ENCODE data around the gene C1orf210. TPM values are rescaled to one million over a fixed set of nuclear protein-coding genes. Genes with fewer than 3 reads are reported as not detected.

C1orf210 gene
- total RNA-seq, 1 donor from 2014 or later = 6.6 TPM

DNA sequence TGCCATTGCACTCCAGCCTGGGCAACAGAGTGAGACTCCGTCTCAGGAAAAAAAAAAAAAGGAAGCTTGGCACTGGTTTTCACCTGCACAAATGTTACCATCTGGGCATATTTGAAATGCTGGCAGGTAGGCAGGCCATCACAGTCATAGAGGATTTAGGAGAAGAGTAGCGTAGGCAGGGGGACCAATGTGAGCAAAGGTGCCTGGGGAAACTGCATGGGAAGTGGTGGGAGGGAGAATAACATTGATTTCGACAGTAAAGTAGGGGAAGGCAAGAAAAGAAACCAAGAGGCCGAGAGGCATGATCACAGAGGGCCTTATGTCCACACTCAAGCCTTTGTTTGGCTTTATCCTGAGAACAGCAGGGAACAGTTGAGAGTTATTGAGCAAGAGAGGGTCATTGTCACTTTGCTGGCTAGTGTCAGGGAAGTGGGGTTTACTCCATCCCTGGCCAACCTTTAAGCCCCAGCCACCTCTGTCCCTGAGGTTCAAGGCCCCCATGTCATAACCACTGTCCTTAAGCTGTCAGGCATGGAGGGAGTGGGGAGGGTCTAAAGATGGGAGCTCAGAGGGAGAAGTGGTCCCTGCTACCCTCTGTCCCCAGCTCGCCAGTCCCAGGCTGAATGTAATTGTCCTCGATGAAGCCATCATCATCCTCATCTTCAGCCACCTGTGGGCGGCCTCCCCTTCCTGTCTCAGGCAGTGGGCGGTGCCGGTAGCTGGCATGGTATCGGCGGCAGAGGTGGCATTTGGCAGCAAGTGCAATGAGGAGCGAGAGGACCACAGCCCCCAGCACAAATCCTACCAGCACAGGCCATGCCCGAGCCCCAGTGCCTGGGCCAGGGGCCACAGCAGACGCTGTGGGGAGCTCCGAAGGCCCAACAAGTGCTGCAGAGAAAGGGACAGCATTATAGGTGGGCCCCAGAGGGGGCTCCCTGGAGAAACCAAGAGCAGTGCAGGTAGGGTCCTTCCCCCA, 2.9 kb downstream of the C1orf210 start:
- TF ChIP-seq, protein P1, sequence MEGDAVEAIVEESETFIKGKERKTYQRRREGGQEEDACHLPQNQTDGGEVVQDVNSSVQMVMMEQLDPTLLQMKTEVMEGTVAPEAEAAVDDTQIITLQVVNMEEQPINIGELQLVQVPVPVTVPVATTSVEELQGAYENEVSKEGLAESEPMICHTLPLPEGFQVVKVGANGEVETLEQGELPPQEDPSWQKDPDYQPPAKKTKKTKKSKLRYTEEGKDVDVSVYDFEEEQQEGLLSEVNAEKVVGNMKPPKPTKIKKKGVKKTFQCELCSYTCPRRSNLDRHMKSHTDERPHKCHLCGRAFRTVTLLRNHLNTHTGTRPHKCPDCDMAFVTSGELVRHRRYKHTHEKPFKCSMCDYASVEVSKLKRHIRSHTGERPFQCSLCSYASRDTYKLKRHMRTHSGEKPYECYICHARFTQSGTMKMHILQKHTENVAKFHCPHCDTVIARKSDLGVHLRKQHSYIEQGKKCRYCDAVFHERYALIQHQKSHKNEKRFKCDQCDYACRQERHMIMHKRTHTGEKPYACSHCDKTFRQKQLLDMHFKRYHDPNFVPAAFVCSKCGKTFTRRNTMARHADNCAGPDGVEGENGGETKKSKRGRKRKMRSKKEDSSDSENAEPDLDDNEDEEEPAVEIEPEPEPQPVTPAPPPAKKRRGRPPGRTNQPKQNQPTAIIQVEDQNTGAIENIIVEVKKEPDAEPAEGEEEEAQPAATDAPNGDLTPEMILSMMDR (IDR thresholded peaks at IDR 0.05; ENCODE audit: insufficient read depth, low read length, poor library complexity, severe bottlenecking) = no peak
- no peak for DNase-seq (ENCODE audit: low read depth)
- H3K27me3 ChIP-seq (ENCODE audit: control insufficient read depth, insufficient read depth, low read length) = peaks cover 2% of the 10 kb centered on the region
- no peaks in the 10 kb centered on the region for H3K36me3 ChIP-seq (ENCODE audit: control insufficient read depth, insufficient read depth, low read length)
- H3K4me3 ChIP-seq (ENCODE audit: low read depth, low read length) = no peak overlapping the region

DNA sequence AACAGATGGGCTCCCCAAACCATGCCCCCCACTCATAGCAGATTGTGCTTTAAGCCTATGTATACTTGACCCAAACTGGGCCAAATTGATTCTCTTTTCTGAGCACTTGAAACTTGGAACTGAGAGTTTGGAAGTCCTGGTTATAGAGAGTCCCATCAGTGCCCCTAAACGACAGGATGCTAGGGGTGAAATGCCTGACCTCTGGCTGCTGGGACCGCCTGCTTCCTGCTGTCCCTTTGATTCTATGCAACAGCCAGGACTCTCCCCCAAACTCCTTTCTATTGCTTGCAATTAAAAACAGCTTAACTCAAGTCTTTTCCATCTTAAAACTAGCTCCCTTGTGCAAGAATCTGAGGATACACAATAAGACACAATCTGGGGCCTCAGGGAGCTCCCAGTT, 4.7 kb downstream of the C1orf210 start:
- H3K27me3 ChIP-seq (ENCODE audit: control insufficient read depth, insufficient read depth, low read length) = peaks cover 2% of the 10 kb centered on the region

DNA sequence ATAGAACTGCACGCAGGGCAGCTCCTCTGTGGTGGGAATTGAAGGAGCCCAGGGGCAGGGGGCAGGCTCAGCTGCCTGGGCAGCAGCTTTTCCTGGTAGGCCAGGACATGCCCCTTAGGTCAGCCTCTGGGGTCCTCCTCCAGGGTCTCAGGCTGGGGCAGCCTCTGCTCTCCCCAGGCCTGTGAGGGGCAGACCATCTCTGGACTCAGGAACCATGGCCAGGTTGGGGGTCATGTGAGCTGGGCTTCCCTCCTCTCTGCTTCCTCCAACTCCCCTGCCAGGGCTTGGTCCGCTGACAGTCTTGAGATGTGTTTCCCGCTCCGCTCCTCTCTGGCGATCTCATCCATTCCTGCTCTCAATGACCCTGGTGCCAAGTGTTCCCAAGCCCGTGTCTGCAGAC, 5.7 kb downstream of the C1orf210 start:
- TF ChIP-seq, protein P1 (IDR thresholded peaks at IDR 0.05; ENCODE audit: insufficient read depth, low read length, poor library complexity, severe bottlenecking) = no peak
- Histone ChIP-seq H3K36me3 (ENCODE audit: control insufficient read depth, insufficient read depth, low read length) (no peaks in the 10 kb centered on the region), H3K27me3 (ENCODE audit: control insufficient read depth, insufficient read depth, low read length) (peaks cover under 1% of the 10 kb centered on the region), H3K4me3 (ENCODE audit: low read depth, low read length) (no peak overlapping the region)
- no peak for DNase-seq (ENCODE audit: low read depth)

More for the DNA sequence above, 4.7 kb downstream of the C1orf210 start:
- DNase-seq (ENCODE audit: low read depth) = no peak
- TF ChIP-seq, protein P1 (IDR thresholded peaks at IDR 0.05; ENCODE audit: insufficient read depth, low read length, poor library complexity, severe bottlenecking) = no peak
- no peak overlapping the region for H3K4me3 ChIP-seq (ENCODE audit: low read depth, low read length)
- H3K36me3 ChIP-seq (ENCODE audit: control insufficient read depth, insufficient read depth, low read length) = no peaks in the 10 kb centered on the region

DNA sequence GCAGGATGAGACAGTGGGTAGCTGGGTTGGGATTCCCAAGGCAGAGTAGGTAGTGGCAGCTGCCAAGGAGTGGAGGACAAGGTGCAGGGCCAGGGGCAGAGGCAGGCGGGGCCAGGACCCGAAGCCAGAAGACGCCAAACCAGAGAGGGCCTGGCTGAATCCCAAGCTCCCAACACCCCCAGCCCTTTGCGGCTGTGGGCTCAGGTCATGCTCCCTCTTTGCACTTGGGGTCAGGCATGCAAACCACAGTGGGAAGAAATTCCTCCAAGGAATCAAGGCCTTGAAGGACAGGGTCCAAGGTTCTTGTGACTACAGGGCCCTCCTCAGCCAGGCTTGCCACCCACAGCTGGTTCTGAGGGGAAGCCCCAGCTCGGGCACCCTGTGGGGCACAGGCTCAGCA, 6.2 kb downstream of the C1orf210 start:
- no peaks in the 10 kb centered on the region for H3K27me3 ChIP-seq (ENCODE audit: control insufficient read depth, insufficient read depth, low read length)
- DNase-seq (ENCODE audit: low read depth) = no peak
- no peaks in the 10 kb centered on the region for H3K36me3 ChIP-seq (ENCODE audit: control insufficient read depth, insufficient read depth, low read length)
- H3K4me3 ChIP-seq (ENCODE audit: low read depth, low read length) = no peak overlapping the region
- TF ChIP-seq, protein P1 (IDR thresholded peaks at IDR 0.05; ENCODE audit: insufficient read depth, low read length, poor library complexity, severe bottlenecking) = no peak

DNA sequence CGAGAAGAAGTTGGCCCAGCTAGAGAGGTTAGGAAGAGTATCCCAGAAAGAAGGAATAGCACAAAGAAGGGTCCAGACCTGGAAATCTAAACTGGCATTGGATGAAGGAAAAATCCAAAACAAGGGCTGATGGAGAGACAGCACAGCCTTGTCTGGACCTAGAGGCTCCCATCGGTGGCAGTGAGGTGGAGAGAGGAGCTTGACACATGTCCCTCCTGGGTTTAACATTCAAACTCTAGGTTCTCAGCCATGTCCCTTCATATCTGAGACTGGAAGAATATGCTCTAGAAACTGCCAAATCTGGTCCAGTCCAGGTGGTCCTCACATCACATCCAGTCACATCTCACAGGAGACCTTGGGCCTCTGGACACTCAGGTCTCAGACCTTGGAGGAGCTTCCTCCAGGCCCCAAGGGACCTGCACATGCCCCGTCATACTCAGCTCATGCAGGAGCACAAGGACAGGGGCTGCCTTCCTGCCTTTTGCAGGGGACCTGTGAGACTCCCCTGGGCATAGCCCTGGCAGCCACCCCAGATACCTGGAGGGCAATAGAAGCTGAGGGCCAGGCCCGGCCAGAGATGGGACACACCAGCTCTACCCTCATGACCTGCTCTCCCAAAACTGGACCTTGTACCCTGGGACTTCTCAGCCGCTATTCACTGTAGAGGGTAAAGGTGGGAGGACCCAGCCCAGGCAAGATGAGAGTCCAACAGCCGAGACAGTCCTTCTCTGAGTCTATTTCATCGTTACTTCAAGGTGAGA, 8.1 kb downstream of the C1orf210 start:
- TF ChIP-seq, protein P1 (IDR thresholded peaks at IDR 0.05; ENCODE audit: insufficient read depth, low read length, poor library complexity, severe bottlenecking) = no peak
- no peak for DNase-seq (ENCODE audit: low read depth)
- Histone ChIP-seq H3K27me3 (ENCODE audit: control insufficient read depth, insufficient read depth, low read length) (no peaks in the 10 kb centered on the region), H3K4me3 (ENCODE audit: low read depth, low read length) (no peak overlapping the region), H3K36me3 (ENCODE audit: control insufficient read depth, insufficient read depth, low read length) (no peaks in the 10 kb centered on the region)

Measured in kidney epithelial cell (primary cell).